Prostate gland (tissue), 2 donors: ENCODE measurements around the gene DNAJB14.

ENCODE experiments used
- POLR2A ChIP-seq: fragments of 450-650 bp; IDR thresholded peaks from one replicate; pipeline ENCODE4 v1.6.1; 2016; ENCODE audit warnings: antibody characterized with exemption, mild to moderate bottlenecking
- TF ChIP-seq, protein P1 (sequence below), 4 experiments: fragments of 200-600 bp in 2 of 4; fragments of 450-650 bp in 2 of 4; sonication (generic) in 2 of 4; IDR thresholded peaks; 1 replicate in 3 of 4; 2 replicates in 1 of 4; pipeline ENCODE4 v1.5.1; 2016 to 2019; ENCODE audit warnings: antibody characterized with exemption in 4 of 4, mild to moderate bottlenecking in 2 of 4, moderate library complexity in 2 of 4

DNA sequence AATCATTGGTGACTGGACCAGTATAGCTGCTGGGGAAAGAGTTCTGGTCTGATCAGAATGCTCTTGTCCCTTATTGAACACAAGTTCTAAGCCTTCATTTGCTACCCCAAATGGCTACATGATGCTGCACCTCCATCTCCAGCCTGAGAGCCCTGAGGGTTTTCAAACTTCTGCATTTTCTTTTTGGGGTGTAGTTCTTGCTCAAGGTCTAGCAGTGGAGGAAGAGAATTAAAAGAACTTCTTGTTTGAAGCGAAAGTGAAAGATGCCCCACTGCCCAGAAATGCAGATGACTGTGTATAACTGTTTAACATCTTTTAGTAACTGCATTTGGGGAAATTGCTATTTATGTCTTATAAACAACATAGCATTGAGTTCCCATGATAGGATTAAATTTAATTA, 90.7 kb downstream of the DNAJB14 start:
- TF ChIP-seq, protein P1, sequence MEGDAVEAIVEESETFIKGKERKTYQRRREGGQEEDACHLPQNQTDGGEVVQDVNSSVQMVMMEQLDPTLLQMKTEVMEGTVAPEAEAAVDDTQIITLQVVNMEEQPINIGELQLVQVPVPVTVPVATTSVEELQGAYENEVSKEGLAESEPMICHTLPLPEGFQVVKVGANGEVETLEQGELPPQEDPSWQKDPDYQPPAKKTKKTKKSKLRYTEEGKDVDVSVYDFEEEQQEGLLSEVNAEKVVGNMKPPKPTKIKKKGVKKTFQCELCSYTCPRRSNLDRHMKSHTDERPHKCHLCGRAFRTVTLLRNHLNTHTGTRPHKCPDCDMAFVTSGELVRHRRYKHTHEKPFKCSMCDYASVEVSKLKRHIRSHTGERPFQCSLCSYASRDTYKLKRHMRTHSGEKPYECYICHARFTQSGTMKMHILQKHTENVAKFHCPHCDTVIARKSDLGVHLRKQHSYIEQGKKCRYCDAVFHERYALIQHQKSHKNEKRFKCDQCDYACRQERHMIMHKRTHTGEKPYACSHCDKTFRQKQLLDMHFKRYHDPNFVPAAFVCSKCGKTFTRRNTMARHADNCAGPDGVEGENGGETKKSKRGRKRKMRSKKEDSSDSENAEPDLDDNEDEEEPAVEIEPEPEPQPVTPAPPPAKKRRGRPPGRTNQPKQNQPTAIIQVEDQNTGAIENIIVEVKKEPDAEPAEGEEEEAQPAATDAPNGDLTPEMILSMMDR (IDR thresholded peaks at IDR 0.05), result no peak
- no peak for TF ChIP-seq POLR2A
